Measurements from ENCODE around the gene COL24A1.

GRCh38 chr1:85998105-85998855 is 158.3 kb downstream of the COL24A1 start:
- TF ChIP-seq REST (IDR thresholded peaks at IDR 0.05; ENCODE audit: insufficient read depth in 1 of 2, low read depth in 2 of 2, low read length in 1 of 2), result no peak
- TF ChIP-seq CTCF (IDR thresholded peaks at IDR 0.05), result no peak
- TF ChIP-seq SIN3A (IDR thresholded peaks at IDR 0.05; ENCODE audit: borderline replicate concordance, insufficient read depth, low read depth, low read length), result no peak
- no peak for TF ChIP-seq POLR2AphosphoS5 (IDR thresholded peaks at IDR 0.05; ENCODE audit: low read depth, low read length)

Measured in Panc1 (cell line).